ENCODE measurements around the gene MR1. TPM values are rescaled to one million over a fixed set of nuclear protein-coding genes. Genes with fewer than 3 reads are reported as not detected.

The MR1 gene
- total RNA-seq, 1 donor from 2014 or later, result 54.4 TPM

DNA sequence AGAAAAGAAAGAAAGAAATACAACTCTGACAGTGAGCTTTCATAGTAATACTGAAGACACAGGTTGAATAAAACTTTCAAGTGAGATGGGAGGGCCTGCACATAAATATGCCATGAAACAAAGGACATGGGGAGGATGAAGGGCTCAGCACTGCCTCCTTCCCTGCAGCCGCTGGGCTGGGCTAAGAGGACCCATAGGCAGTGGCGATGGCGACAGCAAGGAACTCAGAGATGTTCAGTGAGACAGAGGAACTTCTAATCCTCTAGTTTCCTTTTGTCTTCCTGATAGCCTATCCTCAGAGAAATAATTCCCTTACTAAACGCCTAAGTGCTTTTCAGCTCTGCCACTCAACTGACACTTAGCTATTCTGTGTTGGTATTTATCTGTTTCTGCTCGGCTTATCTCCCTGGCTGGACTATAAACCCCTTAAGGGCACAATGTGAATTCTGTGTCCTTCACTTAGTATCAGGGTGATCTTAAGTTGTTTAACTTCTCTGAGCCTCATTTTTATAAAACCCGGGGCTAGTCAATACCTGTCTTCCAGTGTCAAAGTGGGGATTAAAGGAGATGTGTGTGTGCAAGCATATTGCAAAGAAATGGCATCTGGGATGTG is 30.3 kb downstream of the MR1 start:
- DNase-seq (ENCODE audit: low spot score), result no peak

DNA sequence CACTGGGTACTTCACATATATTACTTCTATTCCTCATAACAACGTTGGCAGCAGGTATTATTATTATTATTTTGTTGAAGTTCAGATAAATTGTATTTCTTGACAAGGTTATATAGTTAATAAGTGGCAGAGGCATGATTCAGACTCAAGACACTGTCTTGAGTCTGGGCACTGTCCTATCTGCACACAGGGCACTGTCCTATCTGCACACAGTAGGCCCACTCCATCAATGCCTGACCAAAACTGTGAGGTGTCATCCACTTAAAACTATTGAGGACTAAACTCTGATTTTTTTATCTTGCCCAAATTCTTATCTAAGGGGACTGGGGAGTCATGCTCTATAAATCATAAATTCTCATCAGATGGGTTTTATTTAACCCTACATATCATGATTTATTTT is 30.9 kb downstream of the MR1 start:
- DNase-seq (ENCODE audit: low spot score), result no peak

DNA sequence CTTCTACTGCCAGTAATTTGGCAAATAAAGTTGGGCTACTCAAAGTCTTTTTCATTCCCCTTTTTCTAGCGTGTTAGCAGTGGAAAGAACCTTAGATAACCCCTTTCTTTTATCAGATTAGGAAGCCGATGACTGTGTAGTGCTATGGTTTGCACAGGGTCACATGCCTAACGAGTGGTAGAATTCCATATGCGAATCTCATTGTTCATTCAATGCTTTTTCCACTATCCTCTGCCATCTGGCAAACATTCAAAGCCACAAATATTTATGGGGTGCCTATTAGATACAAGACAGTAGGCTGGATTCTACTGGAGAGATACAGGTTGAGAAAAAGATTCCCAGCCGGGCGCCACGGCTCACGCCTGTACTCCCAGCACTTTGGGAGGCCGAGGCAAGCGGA is 39.9 kb downstream of the MR1 start:
- DNase-seq (ENCODE audit: low spot score), result no peak

DNA sequence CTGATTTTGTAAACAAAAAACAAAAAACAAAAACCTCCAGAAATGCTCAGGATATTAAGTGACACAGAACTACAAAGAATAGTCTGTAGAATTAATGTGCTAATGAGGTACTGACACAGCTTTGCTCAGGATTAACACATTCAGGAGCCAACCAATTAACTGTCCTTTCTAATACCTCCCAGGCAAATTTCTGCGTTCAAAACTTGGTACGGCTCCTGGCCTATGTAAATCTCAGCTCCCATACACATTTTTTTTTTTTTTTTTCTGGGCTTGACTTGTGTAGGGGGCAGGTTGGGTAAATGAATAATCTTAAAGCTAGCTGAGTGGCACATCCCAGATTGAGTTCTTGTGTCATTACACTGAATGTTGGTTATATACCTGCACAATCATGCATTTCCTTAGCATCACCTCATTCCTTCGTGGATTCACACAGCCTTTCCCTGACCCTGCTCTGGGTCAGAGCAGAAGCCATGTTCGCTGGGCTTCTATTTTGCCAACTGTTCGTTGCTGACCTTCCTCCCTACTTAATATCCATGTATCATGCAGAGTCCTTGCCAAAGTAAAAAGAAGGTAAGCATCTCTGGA is 42.1 kb downstream of the MR1 start:
- no peak for DNase-seq (ENCODE audit: low spot score)

DNA sequence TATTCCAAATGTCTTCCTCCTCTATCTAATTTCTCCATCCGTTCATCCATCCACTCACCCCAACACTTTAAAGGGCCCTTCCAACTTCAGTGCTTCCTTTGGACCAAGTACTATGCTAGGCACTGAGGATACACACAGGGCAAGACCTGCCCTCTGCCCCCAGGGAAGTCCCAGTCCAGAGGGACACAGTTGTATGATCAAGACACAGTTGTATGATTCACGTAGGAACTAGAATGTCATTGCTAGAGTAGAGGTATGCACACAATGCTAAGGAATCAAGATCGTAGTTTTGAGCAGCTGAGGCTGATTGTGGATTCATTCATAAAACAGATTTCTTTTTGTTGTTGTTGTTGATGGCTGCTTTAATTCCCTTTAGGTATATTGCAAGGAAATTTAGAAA is 43.1 kb downstream of the MR1 start:
- no peak for DNase-seq (ENCODE audit: low spot score)

DNA sequence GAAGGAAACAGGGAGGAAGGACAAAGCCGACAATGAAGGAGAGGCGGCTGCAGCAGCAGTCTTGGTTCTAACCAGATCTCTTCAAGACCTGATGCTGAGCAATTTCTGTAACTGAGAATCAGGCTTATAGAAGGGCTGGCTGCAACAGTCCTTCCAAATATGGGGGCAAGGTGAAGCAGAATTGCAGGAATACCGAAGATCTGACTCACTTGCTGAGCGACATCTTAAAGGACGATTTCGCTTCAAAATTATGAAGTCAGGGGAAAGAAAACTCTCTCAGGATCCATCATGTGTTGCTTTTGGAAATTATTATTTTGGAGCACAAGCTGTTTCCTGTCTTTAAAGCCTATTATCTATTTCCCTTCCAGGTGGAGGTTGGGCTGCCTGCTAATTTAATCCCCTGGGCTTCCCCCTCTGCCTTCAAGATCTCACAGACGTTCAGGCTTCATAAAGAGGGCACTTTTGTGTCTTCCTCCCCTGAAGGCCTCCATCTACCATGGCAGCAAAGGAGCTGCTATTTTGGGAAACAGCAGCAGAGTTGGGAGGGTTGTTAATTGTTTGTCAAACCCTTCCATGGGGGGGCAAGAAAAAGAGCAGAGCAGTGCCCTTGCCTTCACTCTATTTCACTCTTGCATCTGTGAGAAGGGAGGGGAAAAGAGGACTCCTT is 43.9 kb downstream of the MR1 start:
- no peak for DNase-seq (ENCODE audit: low spot score)

DNA sequence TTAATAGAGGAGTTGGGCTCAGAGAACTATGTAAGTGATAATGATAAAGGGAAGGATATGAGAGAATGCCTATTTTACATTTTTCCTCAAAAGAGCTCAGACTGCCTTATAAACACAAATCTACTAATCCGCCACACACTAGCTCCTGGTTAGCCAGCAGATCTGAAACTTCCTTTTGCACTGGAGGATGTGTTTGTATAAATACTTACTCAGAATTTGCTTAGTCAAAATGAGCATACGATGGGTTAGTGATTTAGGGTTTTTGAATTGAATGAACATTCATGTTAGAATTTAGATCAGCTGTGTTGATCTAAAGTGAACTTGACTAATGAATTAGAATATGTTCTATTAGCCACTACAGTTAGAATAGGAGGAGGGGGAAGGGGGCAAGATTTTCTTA is 45.6 kb downstream of the MR1 start:
- DNase-seq (ENCODE audit: low spot score), result no peak

DNA sequence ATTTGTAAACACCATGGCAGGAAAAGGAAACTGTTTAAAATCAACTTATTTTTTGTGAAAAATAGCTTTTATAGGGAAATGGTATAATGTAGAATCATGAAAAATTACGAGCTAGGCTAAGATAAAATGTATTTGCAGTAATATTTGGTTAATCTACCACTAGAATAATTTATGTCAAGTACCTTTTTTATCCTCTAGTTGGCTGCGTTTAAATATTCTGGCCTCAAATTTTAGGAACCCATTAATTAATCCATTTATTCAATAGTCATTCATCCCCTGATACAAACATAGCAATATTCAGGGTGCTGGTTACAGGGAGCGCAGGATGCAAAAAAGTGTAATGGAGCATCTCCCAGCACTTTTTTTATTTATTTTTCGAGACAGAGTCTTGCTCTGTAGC is 46.1 kb downstream of the MR1 start:
- no peak for DNase-seq (ENCODE audit: low spot score)

DNA sequence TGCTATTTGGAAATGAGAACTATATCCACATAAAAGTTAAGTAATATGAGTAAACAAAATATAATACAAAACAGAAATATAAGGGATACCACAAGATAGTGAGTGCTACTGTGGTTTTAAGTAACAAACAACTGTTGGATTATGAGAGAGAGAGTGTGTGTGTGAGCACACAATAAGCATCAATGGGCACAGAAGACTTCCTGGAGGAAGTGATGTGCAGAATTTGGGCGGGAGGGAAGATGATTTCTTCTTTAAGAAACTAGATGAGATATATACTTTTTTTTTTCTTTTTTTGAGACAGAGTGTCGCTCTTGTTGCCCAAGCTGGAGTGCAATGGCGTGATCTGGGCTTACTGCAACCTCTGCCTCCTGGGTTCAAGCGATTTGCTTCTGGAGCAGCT is 46.8 kb downstream of the MR1 start:
- no peak for DNase-seq (ENCODE audit: low spot score)

DNA sequence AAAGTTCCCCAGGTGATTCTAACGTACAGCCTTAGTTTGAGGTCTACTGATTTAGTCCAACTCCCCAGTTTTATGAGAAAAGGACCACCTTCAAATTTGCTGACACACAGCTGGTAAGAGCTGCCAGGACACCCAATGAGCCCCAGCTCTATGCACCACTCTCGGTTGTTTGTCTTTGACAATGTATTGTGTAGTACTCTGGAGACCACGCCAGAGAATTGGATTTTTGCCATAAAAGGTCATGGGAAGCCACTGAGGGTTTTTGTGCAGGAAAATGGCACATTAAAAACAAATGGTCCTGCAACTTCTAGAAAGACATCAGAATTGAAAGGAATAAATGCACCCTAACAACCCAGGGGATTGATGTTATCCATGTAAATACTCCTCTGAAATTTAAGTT is 47.6 kb downstream of the MR1 start:
- no peak for DNase-seq (ENCODE audit: low spot score)

DNA sequence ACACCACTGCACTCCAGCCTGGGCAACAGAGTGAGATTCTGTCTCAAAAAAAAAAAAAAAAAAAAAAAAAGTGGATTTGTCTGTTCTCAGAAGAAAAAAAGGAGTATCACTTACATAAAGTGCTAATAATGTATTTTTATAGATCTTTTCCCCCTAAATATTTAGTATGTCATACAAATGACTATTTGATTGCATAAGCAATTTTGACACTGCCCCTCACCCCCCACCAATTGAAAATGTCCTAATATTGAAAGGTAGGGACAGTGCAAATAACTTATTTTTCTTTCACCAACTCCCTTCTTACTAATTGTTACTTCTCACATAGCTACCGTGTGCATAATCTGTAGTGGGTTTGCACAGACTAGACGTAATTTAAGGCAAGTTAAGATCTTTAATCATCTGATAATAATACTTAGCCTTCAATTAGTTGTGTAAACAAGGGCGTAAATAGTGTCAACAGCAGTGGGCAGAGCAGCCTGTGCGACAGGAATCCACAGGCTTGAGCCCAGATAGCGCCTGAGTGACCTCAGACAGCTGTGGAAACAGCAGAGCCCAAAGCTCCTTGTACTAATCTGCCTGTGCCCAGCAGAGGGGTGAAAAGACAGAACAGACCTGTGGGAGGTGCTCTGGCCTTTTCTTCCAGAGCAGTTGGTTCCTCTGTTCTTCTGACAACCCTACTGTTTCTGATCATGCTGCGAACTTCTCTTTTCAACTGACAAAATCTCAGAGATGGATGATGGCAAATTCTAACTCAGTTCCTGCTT is 50.2 kb downstream of the MR1 start:
- peak; percentile 61 for DNase-seq (ENCODE audit: low spot score)

DNA sequence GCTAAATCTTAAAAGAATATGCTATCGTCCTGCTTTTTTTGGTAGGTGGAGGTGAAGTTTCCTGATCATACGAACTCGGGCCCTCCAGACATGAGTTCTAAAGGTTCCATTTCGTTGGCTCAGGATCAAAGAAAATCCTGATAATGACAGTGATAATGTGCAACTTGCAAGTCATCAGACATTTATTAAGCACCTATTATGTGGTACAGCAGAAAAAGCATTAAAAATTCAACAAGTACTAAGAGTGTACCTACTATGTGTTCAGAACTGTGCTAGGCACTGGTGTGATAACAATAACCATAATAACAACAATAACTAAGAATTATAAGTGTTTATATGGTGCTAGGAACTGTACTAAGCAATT is 50.8 kb downstream of the MR1 start:
- DNase-seq (ENCODE audit: low spot score), result no peak

DNA sequence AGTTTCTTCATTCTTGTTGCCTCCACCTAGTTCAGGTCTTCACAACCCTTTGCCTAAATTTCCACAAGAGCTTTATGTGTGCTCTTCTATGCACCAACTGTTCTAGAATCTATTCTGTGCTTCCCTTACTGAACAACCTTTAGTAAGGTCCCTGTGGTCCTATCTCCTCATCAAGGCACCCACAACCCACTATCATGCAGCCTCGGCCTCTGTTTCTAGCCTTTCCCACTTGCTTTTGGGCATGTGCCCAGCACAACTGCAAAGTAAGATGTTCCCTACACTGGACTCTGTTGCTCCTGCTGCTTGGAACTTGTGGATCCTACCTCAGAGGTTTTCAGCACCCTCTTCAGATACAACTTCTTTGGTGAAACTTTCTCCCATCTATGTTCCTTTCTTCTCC is 52.3 kb downstream of the MR1 start:
- DNase-seq (ENCODE audit: low spot score), result no peak

DNA sequence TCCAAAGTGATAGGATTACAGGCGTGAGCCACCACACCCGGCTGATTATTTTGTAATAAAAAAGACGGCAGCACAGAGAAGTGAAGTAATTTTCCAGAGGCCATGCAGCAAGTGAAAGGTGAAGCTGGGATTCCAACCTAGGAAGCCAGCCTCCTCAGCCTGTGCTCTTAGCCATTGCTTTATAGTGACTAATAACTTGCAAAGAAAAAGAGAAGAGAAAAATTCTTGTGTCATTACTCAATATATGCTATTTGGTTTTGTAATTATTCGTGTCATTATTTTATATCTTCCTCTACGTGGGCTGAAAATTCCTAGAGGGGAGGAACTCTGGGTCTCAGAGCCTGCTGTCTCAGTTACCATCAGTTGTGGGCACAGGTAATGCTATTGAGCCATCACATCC is 53.1 kb downstream of the MR1 start:
- DNase-seq (ENCODE audit: low spot score), result no peak

DNA sequence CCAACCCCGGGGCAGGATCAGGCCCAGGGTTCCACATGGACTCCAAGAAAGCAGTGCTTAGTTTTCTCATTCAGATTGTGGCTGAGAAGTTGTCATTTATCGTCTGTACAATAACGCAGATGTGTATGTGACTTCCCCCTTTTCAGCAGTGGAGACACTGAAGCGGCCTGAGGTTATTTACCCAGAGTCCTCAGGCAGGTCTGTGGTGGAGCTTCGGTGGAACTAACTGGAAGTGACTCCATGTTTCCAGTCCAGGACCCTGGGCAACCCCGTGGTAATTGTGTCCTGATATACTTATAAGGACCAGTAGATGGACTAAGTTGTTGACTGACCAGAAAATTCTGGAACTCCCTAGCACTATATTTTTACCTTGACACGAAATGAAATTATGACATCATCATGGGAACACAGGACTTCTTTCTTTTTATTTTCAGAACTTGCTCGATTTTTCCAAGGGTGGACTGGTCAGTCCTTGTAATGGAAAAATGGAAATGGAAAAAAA is 53.7 kb downstream of the MR1 start:
- no peak for DNase-seq (ENCODE audit: low spot score)

DNA sequence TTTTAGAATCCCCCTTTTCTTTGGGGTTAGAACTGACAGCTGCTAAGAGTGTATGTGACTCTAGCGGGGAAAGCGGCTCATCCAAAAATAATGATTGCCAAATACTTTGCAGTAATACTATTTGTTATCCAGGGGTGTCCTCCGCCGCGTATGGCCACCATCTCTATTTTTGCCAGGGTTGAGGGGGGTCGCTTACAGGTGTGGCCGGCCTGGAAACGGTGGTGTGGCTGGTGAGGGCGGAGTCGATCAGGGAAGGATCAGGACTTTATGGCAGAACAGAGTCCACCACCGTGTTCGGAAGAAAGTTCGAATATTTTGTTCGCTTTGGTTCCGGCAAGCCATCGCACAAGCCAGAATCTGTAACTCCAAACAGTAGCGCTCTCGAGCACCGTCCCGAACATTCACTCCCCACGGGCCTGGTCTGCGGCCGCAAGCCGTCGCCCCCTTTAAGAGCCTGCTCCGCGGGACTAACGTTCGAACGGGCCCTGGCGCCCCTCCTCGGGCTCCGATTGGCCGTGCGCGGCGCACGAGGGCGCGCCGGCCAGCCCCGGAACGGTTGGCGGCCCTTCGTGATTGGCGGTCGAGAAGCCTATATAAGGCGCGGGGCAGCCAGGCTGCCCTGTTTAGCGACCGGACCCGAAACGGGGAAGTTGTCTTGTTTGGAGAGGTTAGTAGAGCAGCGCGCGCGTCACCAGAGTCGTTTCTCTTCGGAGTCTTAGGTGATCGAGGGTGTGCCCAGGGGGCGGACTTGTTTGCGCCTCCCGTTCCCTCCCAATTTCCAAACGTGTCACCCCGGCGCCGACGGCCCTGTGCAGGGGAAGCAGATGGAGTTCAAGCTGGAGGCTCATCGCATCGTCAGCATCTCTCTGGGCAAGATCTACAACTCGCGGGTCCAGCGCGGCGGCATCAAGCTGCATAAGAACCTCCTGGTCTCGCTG is 54.6 kb downstream of the MR1 start, which contains the start of gene IER5:
TSS of gene IER5 (plus strand) at position 622 of the 938 bp plus-strand sequence. CDS start at position 825, 203 bp downstream.
- peak; percentile 98 for DNase-seq (ENCODE audit: low spot score)

DNA sequence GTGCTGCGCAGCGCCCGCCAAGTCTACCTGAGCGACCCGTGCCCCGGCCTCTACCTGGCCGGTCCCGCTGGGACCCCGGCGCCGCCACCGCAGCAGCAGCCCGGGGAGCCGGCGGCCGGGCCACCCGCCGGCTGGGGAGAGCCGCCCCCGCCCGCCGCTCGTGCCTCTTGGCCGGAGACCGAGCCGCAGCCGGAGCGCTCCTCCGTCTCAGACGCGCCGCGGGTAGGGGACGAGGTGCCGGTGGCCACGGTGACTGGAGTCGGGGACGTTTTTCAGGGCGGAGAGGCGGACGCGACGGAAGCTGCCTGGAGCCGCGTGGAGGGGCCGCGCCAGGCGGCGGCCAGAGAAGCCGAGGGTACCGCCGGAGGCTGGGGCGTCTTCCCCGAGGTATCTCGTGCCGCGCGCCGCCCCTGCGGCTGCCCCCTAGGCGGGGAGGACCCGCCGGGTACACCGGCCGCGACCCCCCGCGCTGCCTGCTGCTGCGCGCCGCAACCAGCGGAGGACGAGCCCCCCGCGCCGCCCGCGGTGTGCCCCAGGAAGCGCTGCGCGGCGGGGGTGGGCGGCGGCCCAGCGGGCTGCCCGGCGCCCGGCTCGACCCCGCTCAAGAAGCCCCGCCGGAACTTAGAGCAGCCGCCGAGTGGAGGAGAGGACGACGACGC is 55.4 kb downstream of the MR1 start:
- no peak for DNase-seq (ENCODE audit: low spot score)

DNA sequence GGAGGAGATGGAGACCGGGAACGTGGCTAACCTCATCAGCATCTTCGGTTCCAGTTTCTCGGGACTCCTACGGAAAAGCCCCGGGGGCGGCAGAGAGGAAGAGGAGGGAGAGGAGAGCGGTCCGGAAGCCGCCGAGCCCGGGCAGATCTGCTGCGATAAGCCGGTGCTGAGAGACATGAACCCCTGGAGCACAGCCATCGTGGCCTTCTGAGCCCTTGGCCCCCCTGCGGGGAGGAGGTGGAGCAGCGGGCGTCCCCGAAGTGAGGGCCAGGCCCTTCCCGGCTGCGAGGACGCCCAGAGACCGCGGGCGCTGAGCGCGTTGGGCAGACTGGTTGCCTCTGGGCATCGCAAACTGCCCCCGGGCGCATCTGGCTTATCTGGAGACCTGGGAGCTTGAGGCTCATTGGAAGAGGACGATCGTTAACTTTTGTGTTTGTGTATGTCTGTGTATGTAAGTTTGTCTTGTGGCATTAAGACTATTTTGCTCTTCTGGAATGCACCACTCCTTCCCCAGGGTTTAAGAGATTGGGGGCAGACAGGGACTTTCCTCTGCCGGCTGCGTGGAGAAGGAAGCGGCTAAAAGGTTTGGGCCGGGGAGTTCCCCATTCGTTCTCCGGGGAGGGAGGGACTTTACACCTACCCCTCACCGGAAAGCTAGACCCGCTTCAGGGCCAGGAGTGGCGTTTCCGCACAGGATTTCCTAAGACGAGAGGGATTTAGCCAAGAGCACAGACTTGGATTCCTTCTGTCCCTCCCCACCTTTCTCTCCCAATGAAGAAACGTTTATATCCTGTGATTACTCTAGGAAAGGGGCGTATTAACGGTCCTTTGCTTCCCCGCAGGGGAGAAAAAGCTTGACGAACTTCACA is 56.1 kb downstream of the MR1 start:
- DNase-seq (ENCODE audit: low spot score), result peak; percentile 81

DNA sequence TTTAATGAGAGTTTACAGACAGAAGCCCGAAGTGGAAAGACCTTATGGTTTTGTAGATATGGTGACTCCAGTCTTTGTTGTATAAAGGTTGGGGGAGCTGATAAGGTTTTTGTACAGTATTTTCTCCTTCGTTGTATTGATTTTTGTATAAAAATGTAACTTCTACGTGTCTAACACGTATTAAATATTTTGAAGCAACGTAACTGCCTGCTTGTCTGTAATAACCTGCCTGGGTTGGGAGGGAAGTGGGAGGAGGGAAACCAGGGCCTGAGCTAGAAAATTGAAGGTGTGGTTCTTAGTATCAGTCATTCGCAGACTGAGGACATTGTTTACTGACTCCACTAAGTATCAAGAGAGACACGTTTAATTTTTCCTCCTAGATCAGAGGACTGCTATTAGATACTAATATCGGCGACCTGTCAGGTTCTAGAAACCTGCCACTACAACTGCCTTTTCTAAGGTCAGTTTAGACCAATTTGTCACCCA is 56.9 kb downstream of the MR1 start:
- no peak for DNase-seq (ENCODE audit: low spot score)
